Fibroblast of mammary gland (primary cell): ENCODE data around the gene TMPRSS11B.
"Not testable (repeated sequence)": the region's sequence is repeated elsewhere in the genome, so short reads cannot be mapped to it uniquely, and the experiment has no call there.

Source experiments
- DNase-seq: peaks from one replicate; pipeline ENCODE4 v3.0.0-alpha.2; 2010; ENCODE audit warnings: low read depth
- H3K4me3 ChIP-seq: 2 replicates; pipeline ENCODE4 v1.5.1; 2011; ENCODE audit warnings: low read depth, mild to moderate bottlenecking, low read length, moderate library complexity; ENCODE audit not compliant: control insufficient read depth
- CTCF ChIP-seq: conservative IDR thresholded peaks from 2 replicates; pipeline ENCODE4 v1.5.1; 2011; ENCODE audit warnings: low read depth, low read length, inconsistent platforms; ENCODE audit not compliant: control insufficient read depth, insufficient read depth

TMPRSS11B gene, protein sequence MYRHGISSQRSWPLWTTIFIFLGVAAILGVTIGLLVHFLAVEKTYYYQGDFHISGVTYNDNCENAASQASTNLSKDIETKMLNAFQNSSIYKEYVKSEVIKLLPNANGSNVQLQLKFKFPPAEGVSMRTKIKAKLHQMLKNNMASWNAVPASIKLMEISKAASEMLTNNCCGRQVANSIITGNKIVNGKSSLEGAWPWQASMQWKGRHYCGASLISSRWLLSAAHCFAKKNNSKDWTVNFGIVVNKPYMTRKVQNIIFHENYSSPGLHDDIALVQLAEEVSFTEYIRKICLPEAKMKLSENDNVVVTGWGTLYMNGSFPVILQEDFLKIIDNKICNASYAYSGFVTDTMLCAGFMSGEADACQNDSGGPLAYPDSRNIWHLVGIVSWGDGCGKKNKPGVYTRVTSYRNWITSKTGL

DNA sequence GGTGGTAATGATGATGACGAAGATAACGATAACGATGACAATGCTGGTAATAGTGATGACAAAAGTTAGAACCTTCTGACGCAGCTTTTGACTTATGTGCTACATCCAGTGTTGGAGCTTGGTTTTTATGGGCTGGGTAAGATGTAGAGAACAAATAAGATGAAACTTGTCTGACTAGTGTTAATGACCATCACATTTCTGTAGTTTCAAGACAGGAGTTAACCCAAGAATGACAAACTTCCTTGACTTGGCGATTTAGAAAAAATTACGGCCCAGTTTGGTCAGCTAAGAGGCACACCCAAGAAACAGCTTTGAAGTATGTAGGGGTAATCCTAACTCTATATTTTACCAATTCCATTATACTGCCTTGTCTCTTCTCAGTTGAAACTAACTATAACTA is at the start of gene TMPRSS11B:
Gene TMPRSS11B, minus strand, starts transcription at position 101 of the 400 bp plus-strand sequence. CDS start 136 bp downstream, outside the sequence.
- no peak for TF ChIP-seq CTCF
- no peak for DNase-seq
- no peak within 1 kb of the TSS for H3K4me3 ChIP-seq

GRCh38 chr4:68291256-68291655 is 45.8 kb upstream of the TMPRSS11B start:
- H3K4me3 ChIP-seq: no peak overlapping the region
- TF ChIP-seq CTCF: no peak
- no peak for DNase-seq

DNA sequence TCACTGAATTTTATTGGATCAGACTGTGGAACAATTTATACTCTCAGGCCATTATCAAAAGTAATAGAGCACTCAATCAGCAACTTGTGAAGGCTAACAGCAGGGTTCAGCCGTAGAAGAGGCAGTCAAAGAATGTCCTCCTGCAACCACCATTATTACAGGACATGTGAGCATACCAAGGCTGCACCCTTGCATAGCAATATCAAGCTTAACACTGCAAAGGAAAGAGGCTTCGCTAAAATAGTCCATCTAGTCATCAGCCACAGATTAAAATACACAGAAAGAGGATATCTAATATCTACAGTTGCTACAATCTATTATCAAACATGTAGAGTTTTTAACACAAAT is 42.9 kb upstream of the TMPRSS11B start:
- DNase-seq: no peak
- no peak overlapping the region for H3K4me3 ChIP-seq
- no peak for TF ChIP-seq CTCF

- no peak overlapping the region for H3K4me3 ChIP-seq
- DNase-seq: no peak
- no peak for TF ChIP-seq CTCF
These were observed 42.4 kb upstream of the TMPRSS11B start for GRCh38 chr4:68287704-68288392.

DNA sequence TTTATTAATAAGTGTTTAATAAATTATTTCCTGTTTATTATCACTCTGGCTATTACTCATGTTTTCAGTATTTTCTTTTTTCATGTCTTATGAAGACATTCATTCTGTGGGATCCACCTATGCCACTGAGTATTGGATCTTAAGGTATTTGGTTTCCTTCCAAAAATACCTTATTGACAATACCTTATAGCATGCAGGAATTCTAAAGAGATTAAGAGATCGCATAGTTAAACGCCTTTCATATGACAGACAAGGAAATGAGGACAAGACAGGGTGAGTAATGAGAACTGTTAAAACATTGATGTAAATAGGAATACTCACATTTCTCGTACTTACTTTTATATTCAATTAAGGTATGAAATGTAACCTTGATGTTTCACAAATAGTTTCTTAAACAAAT is 38.2 kb upstream of the TMPRSS11B start:
- DNase-seq: no peak
- TF ChIP-seq CTCF: no peak
- no peak overlapping the region for H3K4me3 ChIP-seq

GRCh38 chr4:68283095-68283494 is 37.6 kb upstream of the TMPRSS11B start:
- TF ChIP-seq CTCF: no peak
- no peak for DNase-seq

DNA sequence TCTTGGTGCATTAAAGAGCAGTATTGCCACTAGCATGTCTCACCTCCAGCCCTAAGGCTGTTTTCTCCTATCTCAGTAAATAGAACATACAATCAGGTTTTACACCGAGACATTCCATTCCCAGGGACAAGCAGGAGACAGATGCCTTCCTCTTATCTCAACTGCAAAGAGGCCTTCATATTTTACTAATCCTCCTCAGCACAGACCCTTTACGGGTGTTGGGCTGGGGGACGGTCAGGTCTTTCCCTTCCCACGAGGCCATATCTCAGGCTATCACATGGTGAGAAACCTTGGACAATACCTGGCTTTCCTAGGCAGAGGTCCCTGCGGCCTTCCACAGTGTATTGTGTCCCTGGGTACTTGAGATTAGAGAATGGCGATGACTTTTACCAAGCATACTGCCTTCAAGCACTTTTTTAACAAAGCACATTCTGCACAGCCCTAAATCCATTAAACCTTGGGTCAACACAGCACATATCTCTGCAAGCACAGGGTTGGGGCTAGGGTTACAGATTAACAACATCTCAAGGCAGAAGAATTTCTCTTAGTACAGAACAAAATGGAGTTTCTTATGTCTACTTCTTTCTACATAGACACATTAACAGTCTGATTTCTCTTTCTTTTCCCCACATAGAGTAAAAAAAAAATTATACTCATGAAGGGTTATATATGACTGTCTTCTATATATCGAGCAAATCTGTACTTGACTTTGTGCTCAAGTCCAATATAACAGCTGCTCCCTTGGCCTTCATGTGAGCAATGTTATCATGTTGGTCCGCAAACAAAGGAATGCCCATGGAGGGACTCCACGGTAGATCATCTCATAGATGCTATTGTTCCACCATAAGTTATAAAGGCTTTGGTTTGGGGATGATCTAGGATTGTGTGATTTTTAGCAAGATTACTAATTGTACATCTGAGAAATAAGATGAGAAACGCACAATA is 36.6 kb upstream of the TMPRSS11B start:
- DNase-seq, H3K4me3 ChIP-seq: not testable (repeated sequence)

More at GRCh38 chr4:68283095-68283494, 37.6 kb upstream of the TMPRSS11B start:
- H3K4me3 ChIP-seq: no peak overlapping the region
